ENCODE measurements around the gene ZSWIM1.
A peak's percentile ranks its signal among the peaks of the same experiment; 100 is the strongest.
"Not testable (repeated sequence)": the region's sequence is repeated elsewhere in the genome, so short reads cannot be mapped to it uniquely, and the experiment has no call there.

ZSWIM1 gene

DNA sequence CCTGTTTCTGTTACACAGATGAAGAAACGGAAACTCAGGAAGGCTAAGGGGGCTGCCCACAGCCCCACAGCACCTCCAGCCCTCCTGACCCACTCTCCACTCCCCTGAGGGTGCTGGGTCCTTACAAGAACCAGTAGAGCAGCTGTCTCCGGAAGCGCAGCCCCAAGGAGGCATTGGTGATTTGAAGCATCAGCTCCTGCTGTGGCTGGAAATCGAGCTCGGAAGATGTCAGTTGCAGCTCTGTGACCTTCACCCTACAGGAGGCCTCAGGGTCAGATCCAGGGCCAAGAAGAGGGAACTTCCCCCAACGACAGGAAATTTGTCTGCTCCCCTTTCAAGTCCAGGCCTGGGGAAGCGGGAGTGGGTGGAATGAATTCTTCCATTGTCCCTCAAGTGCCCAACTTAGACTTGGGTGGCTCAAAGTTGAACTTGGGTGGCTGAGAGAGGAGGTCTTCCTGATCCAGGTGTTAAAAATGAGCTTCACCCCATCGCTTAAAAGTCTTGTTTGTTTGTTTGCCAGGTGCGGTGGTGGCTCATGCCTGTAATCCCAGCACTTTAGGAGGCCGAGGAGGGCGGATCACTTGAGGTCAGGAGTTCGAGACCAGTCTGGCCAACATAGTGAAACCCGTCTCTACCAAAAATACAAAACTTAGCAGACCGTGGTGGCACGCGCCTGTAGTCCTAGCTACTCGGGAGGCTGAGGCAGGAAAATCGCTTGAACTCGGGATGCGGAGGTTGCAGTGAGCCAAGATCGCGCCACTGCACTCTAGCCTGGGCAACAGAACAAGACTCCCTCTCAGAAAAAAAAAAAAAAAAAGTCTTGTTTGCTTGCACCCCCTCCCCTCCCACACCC lies 29.0 kb downstream of the ZSWIM1 start:
- DNase-seq = no peak

GRCh38 chr20:45910670-45911485 lies 29.9 kb downstream of the ZSWIM1 start:
- no peak for DNase-seq

GRCh38 chr20:45911486-45912343 lies 30.7 kb downstream of the ZSWIM1 start, which contains the start of gene PLTP:
Gene PLTP, minus strand, starts transcription at chr20:45912155. Its CDS starts 703 bp downstream, at chr20:45911452.
- no peak for DNase-seq

- DNase-seq = no peak
These were observed 31.3 kb downstream of the ZSWIM1 start for GRCh38 chr20:45912344-45912682.

- DNase-seq = no peak
These were observed 32.1 kb downstream of the ZSWIM1 start for GRCh38 chr20:45913116-45913515.

- no peak for DNase-seq
These were observed 36.7 kb downstream of the ZSWIM1 start for GRCh38 chr20:45917790-45918141.

DNA sequence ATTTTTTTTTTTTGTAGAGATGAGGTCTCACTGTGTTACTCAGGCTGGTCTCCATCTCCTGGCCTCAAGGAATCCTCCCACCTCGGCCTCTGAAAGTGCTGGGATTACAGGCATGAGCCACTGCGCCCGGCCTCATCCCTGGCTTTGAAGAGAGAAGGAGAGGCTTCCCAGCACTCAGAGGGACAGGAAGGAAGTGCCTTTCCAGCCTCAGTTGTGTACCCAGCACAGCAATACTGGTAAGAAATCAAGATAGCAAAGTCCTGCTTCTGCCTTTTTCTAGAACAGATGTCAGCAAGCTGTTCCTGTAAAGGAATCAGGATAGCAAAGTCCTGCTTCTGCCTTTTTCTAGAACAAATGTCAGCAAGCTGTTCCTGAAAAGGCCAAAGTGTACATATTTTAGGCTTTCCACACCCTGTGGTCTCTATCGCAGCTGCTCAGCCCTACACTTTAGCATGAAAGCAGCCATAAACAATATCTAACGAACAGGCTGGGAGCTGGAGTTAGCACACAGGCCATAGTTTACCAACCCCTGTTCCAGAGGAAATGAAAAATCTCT lies 37.2 kb downstream of the ZSWIM1 start:
- no peak for DNase-seq

DNA sequence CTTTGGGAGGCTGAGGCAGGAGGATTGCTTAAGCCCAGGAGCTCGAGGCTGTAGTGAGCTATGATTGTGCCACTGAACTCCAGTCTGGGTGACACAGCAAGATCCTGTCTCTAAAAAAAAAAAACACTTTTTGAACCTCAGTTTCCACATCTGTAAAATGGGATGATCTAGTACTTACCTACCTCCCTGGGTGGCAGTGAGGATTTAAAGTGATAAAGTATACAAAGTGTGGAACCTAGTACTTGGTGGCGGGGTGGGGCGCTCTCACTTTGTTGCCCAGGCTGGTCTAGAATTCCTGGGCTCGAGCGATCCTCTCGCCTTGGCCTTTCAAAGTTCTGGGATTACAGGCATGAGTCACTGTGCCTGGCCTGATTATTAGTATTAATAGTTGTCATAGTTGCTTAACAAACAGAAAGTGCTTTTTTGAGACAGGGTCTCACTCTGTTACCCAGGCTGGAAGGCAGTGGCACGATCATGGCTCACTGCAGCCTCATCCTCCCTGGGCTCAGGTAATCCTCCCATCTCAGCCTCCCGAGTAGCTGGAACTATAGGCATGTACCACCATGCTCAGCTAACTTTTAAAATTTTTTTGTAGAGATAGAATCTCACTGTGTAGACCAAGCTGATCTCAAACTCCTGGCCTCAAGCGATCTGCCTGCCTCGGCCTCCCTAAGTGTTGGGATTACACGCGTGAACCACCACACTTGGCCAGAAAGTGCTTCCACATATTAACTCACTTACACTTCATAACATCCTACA lies 37.9 kb downstream of the ZSWIM1 start:
- no peak for DNase-seq

DNA sequence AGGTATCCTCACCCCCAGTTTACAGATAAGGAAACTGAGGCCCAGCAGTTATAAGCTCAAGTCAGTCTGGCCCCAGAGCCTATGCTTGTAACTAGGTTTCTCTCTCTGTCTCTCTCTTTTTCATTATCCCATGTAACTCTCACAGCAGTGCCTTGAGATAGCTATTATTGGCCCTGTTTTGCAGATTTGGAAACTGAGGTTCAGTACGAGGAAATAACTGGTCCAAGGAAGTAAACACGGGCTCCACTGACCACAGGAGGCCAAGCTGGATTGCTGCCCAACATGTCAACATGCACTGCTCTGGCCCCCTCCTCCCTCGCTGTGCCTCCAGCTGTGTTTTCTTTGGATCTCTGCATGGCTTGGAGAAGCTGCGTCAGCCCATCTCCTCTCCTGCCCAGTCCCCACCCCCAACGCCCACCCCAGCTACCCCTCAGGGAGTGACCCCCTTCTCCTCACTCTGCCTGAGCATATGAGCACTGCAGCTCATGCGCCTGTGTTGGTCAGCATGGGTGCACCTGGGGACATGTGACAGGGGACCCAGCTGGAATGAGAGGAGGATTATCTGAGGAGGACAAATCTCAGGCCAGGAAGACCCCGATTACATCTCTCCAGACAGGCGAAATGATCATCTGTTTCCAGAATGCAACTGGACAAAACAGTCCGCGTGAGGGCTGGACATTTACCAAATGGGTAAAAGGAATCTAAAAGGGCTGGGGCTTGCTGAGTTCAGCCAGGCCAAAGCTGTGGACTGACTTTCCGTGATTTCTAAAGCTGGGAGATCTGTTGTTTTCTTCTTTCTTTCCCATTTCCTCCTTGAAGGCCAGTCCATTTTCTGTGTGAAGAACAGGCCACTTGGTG lies 38.7 kb downstream of the ZSWIM1 start:
- DNase-seq = peak; percentile 17

DNA sequence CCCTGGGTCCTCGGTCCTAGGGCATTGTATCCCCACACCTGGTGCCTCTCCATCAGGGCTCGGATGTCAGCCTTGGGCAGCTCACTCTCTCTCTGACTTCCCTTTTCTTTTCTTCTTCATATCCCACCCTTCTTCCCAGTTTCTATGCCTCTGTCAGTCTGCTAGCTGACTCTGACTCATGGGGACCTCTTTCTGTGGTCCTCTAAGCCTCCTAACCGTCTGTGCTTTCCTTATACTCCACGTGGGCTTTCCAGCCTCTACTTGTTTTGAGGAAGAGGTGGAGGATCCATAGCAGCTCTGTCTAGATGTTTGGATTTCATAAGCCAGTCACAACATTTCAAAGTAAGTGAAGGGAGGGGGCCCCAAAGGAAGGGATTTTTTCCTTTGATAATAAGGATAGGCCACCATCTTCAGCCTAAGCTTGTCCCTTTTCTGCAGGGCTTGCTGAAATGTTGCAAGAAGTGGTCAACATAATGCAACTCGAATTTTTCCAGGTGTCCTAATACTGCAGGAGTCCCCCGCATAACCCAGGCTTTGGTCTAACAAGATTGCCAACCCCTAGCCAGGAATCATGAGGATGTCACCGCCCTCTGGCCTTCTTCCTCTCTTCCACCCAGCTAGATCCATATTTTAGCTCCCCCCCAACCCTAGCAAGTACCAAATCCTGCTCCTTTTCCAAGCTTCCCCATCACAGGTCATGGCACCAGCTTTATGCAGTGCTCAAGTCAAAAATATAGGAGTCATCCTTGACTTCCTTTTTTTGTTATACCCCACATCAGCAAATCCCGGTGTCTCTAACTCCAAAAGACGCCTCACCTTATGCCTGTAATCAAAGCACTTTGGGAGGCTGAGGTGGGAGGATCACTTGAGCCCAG lies 39.7 kb downstream of the ZSWIM1 start:
- DNase-seq = no peak

- no peak for DNase-seq
These were observed 40.5 kb downstream of the ZSWIM1 start for GRCh38 chr20:45921337-45922189.

GRCh38 chr20:45924391-45925261 lies 43.6 kb downstream of the ZSWIM1 start:
- no peak for DNase-seq

- no peak for DNase-seq
These were observed 44.9 kb downstream of the ZSWIM1 start for GRCh38 chr20:45925821-45926506.

DNA sequence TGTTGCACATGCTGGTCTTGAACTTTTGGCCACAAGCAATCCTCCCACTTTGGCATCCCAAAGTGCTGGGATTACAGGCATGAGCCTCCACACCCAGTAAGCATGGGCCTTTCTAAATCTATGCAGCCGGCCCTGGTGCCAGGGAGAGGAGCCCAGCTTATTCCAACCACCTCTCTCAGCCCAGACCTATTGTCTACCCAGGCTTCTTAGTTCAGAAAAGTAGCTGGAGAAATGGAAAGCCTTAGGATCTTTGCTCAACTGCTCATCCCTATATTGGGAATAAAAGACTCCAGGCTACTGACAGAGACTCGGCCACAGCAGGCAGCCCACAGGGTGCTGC lies 45.7 kb downstream of the ZSWIM1 start:
- DNase-seq = no peak

GRCh38 chr20:45927071-45927878 lies 46.2 kb downstream of the ZSWIM1 start:
- no peak for DNase-seq

DNA sequence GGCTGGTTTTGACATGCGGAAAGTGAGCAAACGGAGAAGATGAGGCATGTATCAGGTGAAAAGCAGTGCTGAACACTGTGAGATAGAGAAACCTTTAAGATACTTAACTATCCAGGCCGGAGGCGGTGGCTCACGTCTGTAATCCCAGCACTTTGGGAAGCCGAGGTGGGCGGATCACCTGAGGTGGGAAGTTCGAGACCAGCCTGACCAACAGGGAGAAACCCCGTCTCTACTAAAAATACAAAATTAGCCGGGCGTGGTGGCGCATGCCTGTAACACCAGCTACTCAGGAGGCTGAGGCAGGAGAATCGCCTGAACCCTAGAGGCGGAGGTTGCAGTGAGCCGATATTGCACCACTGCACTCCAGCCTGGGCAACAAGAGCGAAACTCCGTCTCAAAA lies 50.7 kb downstream of the ZSWIM1 start:
- DNase-seq = not testable (repeated sequence)

Data from SHP77 treated with DMSO at 0.1 percent for 48 hours (cell line).